Cardiac fibroblast (primary cell): ENCODE measurements around the gene GPR143.
A peak's percentile ranks its signal among the peaks of the same experiment; 100 is the strongest.

Experiments used
- DNase-seq, 2 donors: peaks; one replicate each; pipeline versions ENCODE4 v3.0.0 to v3.0.0-alpha.2; 2010; ENCODE audit warnings: low read depth in 2 of 2
- H3K4me3 ChIP-seq, 2 donors: replicated peaks in 1 of 2; 1 replicate in 1 of 2; 2 replicates in 1 of 2; pipeline ENCODE4 v1.5.1; 2011; ENCODE audit warnings: low read depth in 2 of 2, low read length in 2 of 2, mild to moderate bottlenecking in 2 of 2, moderate library complexity in 1 of 2
- CTCF ChIP-seq: IDR thresholded peaks from one replicate; pipeline ENCODE4 v1.5.1; 2011; ENCODE audit warnings: low read depth, mild to moderate bottlenecking, low read length, inconsistent platforms

GPR143 gene

GRCh38 chrX:9737363-9737762 is 28.3 kb downstream of the GPR143 start:
- DNase-seq: no peak

GRCh38 chrX:9730752-9731151 is 34.9 kb downstream of the GPR143 start:
- no peak overlapping the region for H3K4me3 ChIP-seq
- no peak for DNase-seq
- TF ChIP-seq CTCF: no peak

More at GRCh38 chrX:9737363-9737762, 28.3 kb downstream of the GPR143 start:
- H3K4me3 ChIP-seq: no peak overlapping the region
- TF ChIP-seq CTCF: no peak

DNA sequence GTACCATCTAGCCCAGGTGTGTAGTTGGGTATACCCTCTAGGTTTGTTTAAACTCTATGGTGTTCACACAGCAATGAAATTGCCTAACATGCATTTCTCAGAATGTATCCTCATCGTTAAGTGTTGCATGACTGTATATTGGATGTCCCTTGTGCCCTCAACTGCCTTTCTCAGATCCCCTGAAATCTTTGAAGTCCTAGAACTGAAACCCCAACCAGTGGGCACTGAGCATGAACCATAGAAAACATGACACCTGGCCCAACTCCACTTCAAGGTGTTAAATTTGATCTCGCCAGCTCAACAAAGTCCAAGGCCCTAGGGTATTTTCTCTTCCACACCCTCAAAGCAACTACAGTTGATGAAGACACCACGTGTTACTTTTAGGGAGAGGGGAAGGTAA is 35.6 kb downstream of the GPR143 start:
- DNase-seq: no peak
- no peak overlapping the region for H3K4me3 ChIP-seq
- TF ChIP-seq CTCF: no peak

DNA sequence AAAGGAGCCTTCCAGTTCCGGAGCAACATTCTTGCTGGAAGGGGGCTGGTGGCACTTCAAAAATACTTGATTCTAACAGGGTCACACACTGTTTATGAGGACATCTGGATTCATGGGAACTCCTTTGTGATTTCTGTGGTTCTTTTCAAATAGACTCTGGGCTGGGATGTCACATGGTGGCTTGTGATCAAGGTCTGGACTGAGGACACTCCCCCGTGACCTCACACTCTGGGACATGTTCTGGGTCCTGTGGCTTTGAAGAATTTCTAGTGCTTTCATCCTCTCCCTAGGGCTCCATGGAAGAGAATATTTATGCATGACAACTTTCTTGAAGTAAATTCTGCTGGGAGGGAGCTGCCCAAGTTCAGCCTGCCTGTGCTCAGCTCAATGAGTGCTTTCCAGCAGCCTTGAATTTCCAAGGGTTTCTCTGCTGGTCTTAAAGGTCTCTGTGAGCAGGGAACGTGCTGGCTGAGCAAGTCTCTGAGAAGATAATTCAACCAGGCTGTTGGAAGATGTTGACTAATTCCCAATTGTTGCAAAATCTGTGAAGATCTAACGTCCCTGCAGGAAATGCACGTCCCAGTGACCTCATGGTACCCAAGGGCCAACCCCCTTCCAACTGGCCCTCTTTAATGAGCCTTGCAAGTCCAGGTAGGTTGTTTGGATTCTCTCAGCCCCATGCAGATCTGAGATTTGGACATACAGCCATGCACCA is 36.3 kb downstream of the GPR143 start:
- peak in 1 of 2 donors; percentile 19 for DNase-seq
- H3K4me3 ChIP-seq: no peak overlapping the region
- TF ChIP-seq CTCF: no peak

- TF ChIP-seq CTCF: no peak
- no peak for DNase-seq
These were observed 37.4 kb downstream of the GPR143 start for GRCh38 chrX:9728261-9728660.

GRCh38 chrX:9724711-9725110 is 40.9 kb downstream of the GPR143 start:
- peak; percentile 36 for TF ChIP-seq CTCF
- DNase-seq: peak; percentile 4 to 50

More at GRCh38 chrX:9728261-9728660, 37.4 kb downstream of the GPR143 start:
- no peak overlapping the region for H3K4me3 ChIP-seq

GRCh38 chrX:9717376-9717775 is 48.3 kb downstream of the GPR143 start:
- no peak for TF ChIP-seq CTCF
- DNase-seq: no peak
- no peak overlapping the region for H3K4me3 ChIP-seq

More at GRCh38 chrX:9724711-9725110, 40.9 kb downstream of the GPR143 start:
- no peak overlapping the region for H3K4me3 ChIP-seq
